OCI-LY1 (cell line): Measurements from ENCODE around the gene RAPGEF1.

Experiments used
- H2AFZ ChIP-seq: fragments of 200-600 bp; sonication (generic), shearing (Covaris generic); 2 replicates; pipeline ENCODE4 v1.6.0; 2014; ENCODE audit warnings: antibody characterized with exemption, mild to moderate bottlenecking, low read length
- H3F3A ChIP-seq: fragments of 200-600 bp; sonication (generic), shearing (Covaris generic); 2 replicates; pipeline ENCODE4 v1.6.0; 2014; ENCODE audit warnings: mild to moderate bottlenecking, antibody characterized with exemption, low read length, moderate library complexity; ENCODE audit not compliant: insufficient read depth
- H3K27ac ChIP-seq: fragments of 200-600 bp; sonication (generic); 2 replicates; pipeline ENCODE4 v1.5.1; 2014; ENCODE audit warnings: low read length, mixed run types, mild to moderate bottlenecking, low read depth; ENCODE audit not compliant: poor library complexity, severe bottlenecking
- H3K27me3 ChIP-seq: fragments of 200-600 bp; sonication (generic); 2 replicates; pipeline ENCODE4 v1.6.0; 2014; ENCODE audit warnings: antibody characterized with exemption, mild to moderate bottlenecking, low read length, moderate library complexity; ENCODE audit not compliant: insufficient read depth
- H3K36me3 ChIP-seq: fragments of 200-600 bp; sonication (generic); 2 replicates; pipeline ENCODE4 v1.6.1; 2014; ENCODE audit warnings: mild to moderate bottlenecking, antibody characterized with exemption, low read length, moderate library complexity, mixed read lengths; ENCODE audit not compliant: insufficient read depth
- H3K4me1 ChIP-seq: fragments of 200-600 bp; sonication (generic); 2 replicates; pipeline ENCODE4 v1.5.1; 2014; ENCODE audit warnings: mild to moderate bottlenecking, low read length, moderate library complexity; ENCODE audit not compliant: insufficient read depth, severe bottlenecking
- H3K4me2 ChIP-seq: fragments of 200-600 bp; sonication (generic), shearing (Covaris generic); 2 replicates; pipeline ENCODE4 v1.6.1; 2014; ENCODE audit warnings: low read length
- H3K4me3 ChIP-seq: fragments of 200-600 bp; sonication (generic); 2 replicates; pipeline ENCODE4 v1.5.1; 2014; ENCODE audit warnings: low read length, low read depth, mild to moderate bottlenecking, mixed read lengths; ENCODE audit not compliant: poor library complexity, severe bottlenecking
- H3K79me2 ChIP-seq: fragments of 200-600 bp; shearing (Covaris generic); 2 replicates; pipeline ENCODE4 v1.6.1; 2016; ENCODE audit warnings: mixed run types, low read length, mixed read lengths; ENCODE audit not compliant: insufficient read depth
- H3K9ac ChIP-seq: fragments of 200-600 bp; sonication (generic), shearing (Covaris generic); 2 replicates; pipeline ENCODE4 v1.6.1; 2014; ENCODE audit warnings: mild to moderate bottlenecking, low read length, mixed read lengths
- H3K9me2 ChIP-seq: fragments of 200-600 bp; sonication (generic), shearing (Covaris generic); 2 replicates; pipeline ENCODE4 v1.6.1; 2014; ENCODE audit warnings: low read depth, mild to moderate bottlenecking, low read length, mixed read lengths
- H3K9me3 ChIP-seq: fragments of 200-600 bp; shearing (Covaris generic); 2 replicates; pipeline ENCODE4 v1.6.1; 2014; ENCODE audit warnings: low read length, mixed read lengths
- H4K20me1 ChIP-seq: fragments of 200-600 bp; sonication (generic), shearing (Covaris generic); 2 replicates; pipeline ENCODE4 v1.6.0; 2016; ENCODE audit warnings: mild to moderate bottlenecking, low read length; ENCODE audit not compliant: insufficient read depth
- EZH2 ChIP-seq: fragments of 200-600 bp; sonication (generic), shearing (Covaris generic); IDR thresholded peaks from 2 replicates; pipeline ENCODE4 v1.8.0; 2017; ENCODE audit warnings: borderline replicate concordance, mixed run types, mild to moderate bottlenecking, antibody characterized with exemption, low read length, moderate library complexity, mixed read lengths
- TF ChIP-seq, protein P1 (sequence below): fragments of 200-600 bp; sonication (generic), shearing (Covaris generic); IDR thresholded peaks from 2 replicates; pipeline ENCODE4 v1.5.1; 2017; ENCODE audit warnings: mild to moderate bottlenecking, antibody characterized with exemption, low read length, moderate library complexity, mixed read lengths

Gene RAPGEF1

DNA sequence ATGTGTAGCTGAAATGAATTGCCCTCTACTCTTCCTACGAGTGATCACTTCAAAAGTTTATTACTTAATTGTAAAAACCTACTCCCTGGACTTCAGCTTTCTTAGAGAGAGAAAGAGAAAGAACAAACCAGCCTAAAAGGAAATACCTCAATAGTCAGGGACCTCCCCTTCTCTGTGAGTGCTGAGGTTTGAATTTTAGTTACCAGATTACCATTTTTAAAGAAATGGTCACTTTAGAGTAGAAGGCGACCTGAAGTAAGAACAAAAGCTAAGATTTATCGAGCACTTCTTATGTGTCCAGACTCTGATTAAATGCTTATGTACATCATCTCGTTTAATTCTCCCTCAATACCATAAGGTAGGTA lies 11.3 kb downstream of the RAPGEF1 start:
- TF ChIP-seq, protein P1, sequence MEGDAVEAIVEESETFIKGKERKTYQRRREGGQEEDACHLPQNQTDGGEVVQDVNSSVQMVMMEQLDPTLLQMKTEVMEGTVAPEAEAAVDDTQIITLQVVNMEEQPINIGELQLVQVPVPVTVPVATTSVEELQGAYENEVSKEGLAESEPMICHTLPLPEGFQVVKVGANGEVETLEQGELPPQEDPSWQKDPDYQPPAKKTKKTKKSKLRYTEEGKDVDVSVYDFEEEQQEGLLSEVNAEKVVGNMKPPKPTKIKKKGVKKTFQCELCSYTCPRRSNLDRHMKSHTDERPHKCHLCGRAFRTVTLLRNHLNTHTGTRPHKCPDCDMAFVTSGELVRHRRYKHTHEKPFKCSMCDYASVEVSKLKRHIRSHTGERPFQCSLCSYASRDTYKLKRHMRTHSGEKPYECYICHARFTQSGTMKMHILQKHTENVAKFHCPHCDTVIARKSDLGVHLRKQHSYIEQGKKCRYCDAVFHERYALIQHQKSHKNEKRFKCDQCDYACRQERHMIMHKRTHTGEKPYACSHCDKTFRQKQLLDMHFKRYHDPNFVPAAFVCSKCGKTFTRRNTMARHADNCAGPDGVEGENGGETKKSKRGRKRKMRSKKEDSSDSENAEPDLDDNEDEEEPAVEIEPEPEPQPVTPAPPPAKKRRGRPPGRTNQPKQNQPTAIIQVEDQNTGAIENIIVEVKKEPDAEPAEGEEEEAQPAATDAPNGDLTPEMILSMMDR: no peak
- no peak for TF ChIP-seq EZH2
- Histone ChIP-seq H3K27me3 (no peaks in the 10 kb centered on the region), H3K36me3 (peaks cover 19% of the 10 kb centered on the region), H4K20me1 (no peaks in the 10 kb centered on the region), H3K9me3 (no peaks in the 10 kb centered on the region), H3K9ac (peak overlapping the region; percentile 62), H3K27ac (peak overlapping the region; percentile 98), H3K4me3 (peak overlapping the region; percentile 41), H3K4me2 (peak overlapping the region; percentile 67), H3K79me2 (peaks cover 49% of the 10 kb centered on the region), H3K9me2 (no peaks in the 10 kb centered on the region), H3F3A (peaks cover 19% of the 10 kb centered on the region), H3K4me1 (peaks cover 97% of the 10 kb centered on the region), H2AFZ (no peak overlapping the region)

DNA sequence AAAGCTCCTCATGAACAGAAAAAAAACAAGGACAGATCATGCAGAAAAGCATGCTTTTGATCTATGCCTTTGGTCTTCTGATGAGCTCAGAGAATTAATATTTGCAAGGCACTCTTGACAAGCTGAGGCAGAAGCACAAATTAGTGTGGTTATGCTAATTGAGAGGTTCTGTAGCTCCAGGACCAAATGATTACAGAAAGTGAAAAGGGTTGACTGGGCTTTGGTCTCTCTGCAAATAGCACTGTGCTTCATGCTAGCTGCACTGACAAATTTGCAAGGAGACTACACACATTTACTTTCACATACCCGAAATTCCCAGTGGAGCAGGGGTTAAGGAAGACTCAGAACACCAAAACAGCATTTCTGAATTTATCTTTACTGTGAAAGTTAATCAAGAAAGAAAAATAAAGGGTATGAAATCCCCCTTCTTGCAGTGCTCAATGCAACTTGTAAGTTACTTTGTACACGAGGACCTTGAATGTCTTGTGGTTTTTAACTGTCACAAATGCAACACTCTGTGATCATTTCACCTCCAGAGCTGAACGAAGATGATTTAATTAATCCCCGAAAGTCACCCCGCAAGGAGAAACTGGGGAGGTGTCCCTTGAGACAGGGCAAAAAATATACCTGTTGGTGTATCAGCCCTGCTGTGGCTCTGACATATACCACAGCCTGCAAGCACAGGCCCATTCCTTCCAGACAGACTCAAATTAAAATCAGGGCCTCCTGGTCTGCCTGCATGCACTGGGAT lies 11.9 kb downstream of the RAPGEF1 start:
- H3K9me2 ChIP-seq: no peaks in the 10 kb centered on the region
- peak overlapping the region; percentile 98 for H3K27ac ChIP-seq
- peaks cover 19% of the 10 kb centered on the region for H3F3A ChIP-seq
- H3K4me2 ChIP-seq: peak overlapping the region; percentile 67
- no peaks in the 10 kb centered on the region for H3K9me3 ChIP-seq
- H3K9ac ChIP-seq: peak overlapping the region; percentile 62
- peaks cover 19% of the 10 kb centered on the region for H3K36me3 ChIP-seq
- no peaks in the 10 kb centered on the region for H4K20me1 ChIP-seq
- peaks cover 97% of the 10 kb centered on the region for H3K4me1 ChIP-seq
- no peaks in the 10 kb centered on the region for H3K27me3 ChIP-seq
- TF ChIP-seq EZH2: no peak
- TF ChIP-seq, protein P1: no peak
- H3K79me2 ChIP-seq: peaks cover 53% of the 10 kb centered on the region
- H3K4me3 ChIP-seq: peak overlapping the region; percentile 41
- H2AFZ ChIP-seq: no peak overlapping the region

DNA sequence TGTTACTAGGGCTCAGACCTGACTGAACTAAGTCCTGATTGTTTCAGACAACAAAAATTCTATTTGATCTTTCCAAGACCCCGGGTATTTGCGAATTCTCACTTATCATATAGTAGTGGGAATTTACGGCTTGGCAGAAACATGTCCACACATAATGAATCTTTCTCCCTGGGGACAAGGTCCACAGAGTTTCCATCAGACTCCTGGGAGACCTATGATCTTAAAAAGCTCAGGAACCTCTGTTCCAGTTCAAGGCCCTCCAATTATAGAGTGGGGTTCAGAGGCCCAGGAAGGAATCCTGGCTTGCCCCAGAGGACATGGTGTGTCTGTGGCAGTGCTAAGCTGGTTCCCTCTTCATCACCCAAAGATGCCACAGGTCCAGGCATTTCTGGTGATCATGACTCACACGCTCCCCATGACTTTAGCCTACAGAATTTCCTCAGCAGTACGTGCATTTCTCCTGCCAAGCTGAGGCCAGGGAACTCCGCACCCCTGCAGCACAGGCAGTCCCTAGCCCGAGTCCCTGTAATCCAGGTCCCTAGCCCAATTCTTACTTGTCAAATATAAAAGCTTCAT lies 12.6 kb downstream of the RAPGEF1 start:
- H3K27me3 ChIP-seq: no peaks in the 10 kb centered on the region
- peaks cover 19% of the 10 kb centered on the region for H3F3A ChIP-seq
- no peaks in the 10 kb centered on the region for H4K20me1 ChIP-seq
- TF ChIP-seq, protein P1: no peak
- no peak for TF ChIP-seq EZH2
- H3K27ac ChIP-seq: peak overlapping the region; percentile 98
- H3K4me1 ChIP-seq: peaks cover 94% of the 10 kb centered on the region
- H3K79me2 ChIP-seq: peaks cover 48% of the 10 kb centered on the region
- H3K4me3 ChIP-seq: peak overlapping the region; percentile 41
- peak overlapping the region; percentile 67 for H3K4me2 ChIP-seq
- H3K36me3 ChIP-seq: peaks cover 22% of the 10 kb centered on the region
- H3K9me3 ChIP-seq: no peaks in the 10 kb centered on the region
- peak overlapping the region; percentile 62 for H3K9ac ChIP-seq
- H3K9me2 ChIP-seq: no peaks in the 10 kb centered on the region
- H2AFZ ChIP-seq: no peak overlapping the region
